HFFc6 (cell line): ENCODE data around the gene MAPKAPK3. TPM values are rescaled to one million over a fixed set of nuclear protein-coding genes. Genes with fewer than 3 reads are reported as not detected.
A peak's percentile ranks its signal among the peaks of the same experiment; 100 is the strongest.

Source experiments
- DNase-seq: peaks from one replicate; pipeline ENCODE4 v3.0.0-alpha.2; 2018
- H3K27ac Mint-ChIP-seq: 2 replicates; pipeline ENCODE4 v1.8.0; 2020; ENCODE audit warnings: mild to moderate bottlenecking, mixed read lengths
- H3K27me3 Mint-ChIP-seq: 2 replicates; pipeline ENCODE4 v1.8.0; 2021; ENCODE audit warnings: mild to moderate bottlenecking, moderate library complexity, mixed read lengths; ENCODE audit not compliant: insufficient read depth
- H3K36me3 Mint-ChIP-seq: 2 replicates; pipeline ENCODE4 v1.8.0; 2021; ENCODE audit warnings: low read depth, mixed read lengths
- H3K4me1 Mint-ChIP-seq: 2 replicates; pipeline ENCODE4 v1.8.0; 2020; ENCODE audit warnings: low read depth, mixed read lengths
- H3K4me3 Mint-ChIP-seq: 2 replicates; pipeline ENCODE4 v1.8.0; 2020; ENCODE audit warnings: mild to moderate bottlenecking, moderate library complexity, mixed read lengths
- H3K9me3 Mint-ChIP-seq: 2 replicates; pipeline ENCODE4 v1.8.0; 2020; ENCODE audit warnings: mild to moderate bottlenecking, mixed read lengths
- CTCF ChIP-seq: fragments of 200-600 bp; sonication (generic); IDR thresholded peaks from 2 replicates; pipeline ENCODE4 v1.5.0; 2021; ENCODE audit warnings: antibody characterized with exemption, mild to moderate bottlenecking
- total RNA-seq, 6 experiments: library from RNA; stranded (reverse); fragmentation: NEBNext Ultra II Directional; extraction: Animal tissue kit (Norgen Biotek cat#: 25700); gene quantifications; 2 replicates in 1 of 6; 3 replicates in 5 of 6; pipeline ENCODE4 v1.2.3, GENCODE V29; 2021

Gene MAPKAPK3
- total RNA-seq, 6 experiments from 2014 or later, result 60.5 to 65.5 (median 62.8) TPM

- DNase-seq, result no peak
- Mint-ChIP-seq H3K36me3 (no peaks in the 10 kb centered on the region; the same call in 1 of the 2 replicates), H3K27ac (no peak overlapping the region), H3K4me1 (peaks cover 26% of the 10 kb centered on the region), H3K9me3 (no peaks in the 10 kb centered on the region), H3K4me3 (no peak overlapping the region), H3K27me3 (no peaks in the 10 kb centered on the region; the same call in none of the 2 replicates)
- no peak for TF ChIP-seq CTCF
Measured at GRCh38 chr3:50651920-50652529, 35.1 kb downstream of the MAPKAPK3 start.

- Mint-ChIP-seq H3K9me3 (no peaks in the 10 kb centered on the region), H3K36me3 (no peaks in the 10 kb centered on the region; the same call in 1 of the 2 replicates), H3K27me3 (no peaks in the 10 kb centered on the region; the same call in none of the 2 replicates), H3K4me3 (no peak overlapping the region), H3K27ac (no peak overlapping the region), H3K4me1 (peaks cover 26% of the 10 kb centered on the region)
- peak; percentile 68 for TF ChIP-seq CTCF
- no peak for DNase-seq
Measured at GRCh38 chr3:50652709-50653108, 35.8 kb downstream of the MAPKAPK3 start.

- no peaks in the 10 kb centered on the region; the same call in 1 of the 2 replicates for H3K36me3 Mint-ChIP-seq
- H3K27ac Mint-ChIP-seq, result no peak overlapping the region
- H3K9me3 Mint-ChIP-seq, result no peaks in the 10 kb centered on the region
- TF ChIP-seq CTCF, result no peak
- H3K4me3 Mint-ChIP-seq, result no peak overlapping the region
- peaks cover 30% of the 10 kb centered on the region for H3K4me1 Mint-ChIP-seq
- DNase-seq, result no peak
- peaks cover 7% of the 10 kb centered on the region for H3K27me3 Mint-ChIP-seq
Measured at GRCh38 chr3:50653937-50654595, 37.1 kb downstream of the MAPKAPK3 start.

GRCh38 chr3:50655009-50655830 is 38.3 kb downstream of the MAPKAPK3 start:
- no peaks in the 10 kb centered on the region; the same call in 1 of the 2 replicates for H3K36me3 Mint-ChIP-seq
- DNase-seq, result peak; percentile 16
- peaks cover 24% of the 10 kb centered on the region for H3K4me1 Mint-ChIP-seq
- no peaks in the 10 kb centered on the region for H3K9me3 Mint-ChIP-seq
- H3K27me3 Mint-ChIP-seq, result peaks cover 7% of the 10 kb centered on the region
- TF ChIP-seq CTCF, result no peak
- peak overlapping the region; percentile 17; the same call in 1 of the 2 replicates for H3K27ac Mint-ChIP-seq
- H3K4me3 Mint-ChIP-seq, result no peak overlapping the region

GRCh38 chr3:50656417-50657195 is 39.7 kb downstream of the MAPKAPK3 start:
- Mint-ChIP-seq H3K9me3 (no peaks in the 10 kb centered on the region), H3K36me3 (no peaks in the 10 kb centered on the region), H3K4me1 (peaks cover 24% of the 10 kb centered on the region), H3K4me3 (no peak overlapping the region), H3K27ac (no peak overlapping the region), H3K27me3 (peaks cover 7% of the 10 kb centered on the region)
- DNase-seq, result no peak
- TF ChIP-seq CTCF, result no peak
